GM12873 (cell line): Measurements from ENCODE around the gene PRSS48.

ENCODE experiments used
- CTCF ChIP-seq: IDR thresholded peaks from 2 replicates; pipeline ENCODE4 v1.5.1; 2012; ENCODE audit warnings: low read depth, mild to moderate bottlenecking, moderate library complexity, low read length, control low read depth; ENCODE audit not compliant: insufficient read depth; ENCODE audit errors: missing control alignments

The PRSS48 gene

DNA sequence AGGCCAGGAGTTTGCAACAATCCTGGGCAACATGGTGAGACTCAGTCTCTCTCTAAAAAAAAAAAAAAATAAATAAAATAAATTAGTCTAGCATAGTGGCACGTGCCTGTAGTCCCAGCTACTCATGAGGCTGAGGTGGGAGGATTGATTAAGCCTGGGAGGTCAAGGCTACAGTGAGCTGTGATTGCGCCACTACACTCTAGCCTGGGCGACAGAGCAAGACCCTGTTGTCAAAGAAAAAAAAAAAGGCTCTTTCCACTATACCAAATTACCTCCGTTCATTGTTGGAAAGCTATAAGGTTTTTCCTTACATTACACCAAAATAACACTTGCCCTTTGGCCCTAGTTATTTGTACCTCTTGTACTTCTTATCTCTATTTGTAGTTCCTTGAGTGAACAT lies 9.9 kb upstream of the PRSS48 start:
- TF ChIP-seq CTCF: no peak

DNA sequence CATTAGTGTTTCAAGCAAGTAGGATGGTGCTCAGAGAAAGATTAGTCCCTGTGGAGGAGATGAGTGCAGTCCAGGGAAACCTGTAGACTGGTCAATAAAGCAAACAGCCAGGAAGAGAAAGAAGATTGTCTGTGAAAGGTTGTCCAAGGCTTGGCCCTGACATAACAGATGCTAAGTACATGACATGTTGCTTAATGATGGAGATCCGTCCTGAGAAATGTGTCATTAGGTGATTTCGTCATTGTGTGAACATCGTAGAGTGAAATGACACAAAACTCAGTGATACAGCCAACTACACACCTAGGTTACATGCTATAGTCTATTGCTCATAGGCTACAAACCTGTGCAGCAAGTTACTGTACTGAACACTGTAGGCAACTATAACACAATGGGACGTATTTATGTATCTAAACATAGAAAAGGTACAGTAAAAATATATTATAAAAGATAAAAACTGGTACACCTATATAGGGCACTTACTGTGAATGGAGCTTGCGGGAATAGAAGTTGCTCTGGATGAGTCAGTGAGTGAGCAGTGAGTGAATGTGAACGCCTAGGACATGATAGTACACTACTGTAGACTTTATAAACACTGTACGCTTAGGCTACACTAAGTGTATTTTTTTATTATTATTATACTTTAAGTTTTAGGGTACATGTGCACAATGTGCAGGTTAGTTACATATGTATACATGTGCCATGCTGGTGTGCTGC lies 9.0 kb upstream of the PRSS48 start:
- TF ChIP-seq CTCF: no peak

GRCh38 chr4:151284534-151285245 lies 7.7 kb downstream of the PRSS48 start:
- no peak for TF ChIP-seq CTCF

GRCh38 chr4:151287409-151287808 lies 10.4 kb downstream of the PRSS48 start:
- no peak for TF ChIP-seq CTCF

GRCh38 chr4:151291485-151291884 lies 14.5 kb downstream of the PRSS48 start:
- TF ChIP-seq CTCF: no peak

DNA sequence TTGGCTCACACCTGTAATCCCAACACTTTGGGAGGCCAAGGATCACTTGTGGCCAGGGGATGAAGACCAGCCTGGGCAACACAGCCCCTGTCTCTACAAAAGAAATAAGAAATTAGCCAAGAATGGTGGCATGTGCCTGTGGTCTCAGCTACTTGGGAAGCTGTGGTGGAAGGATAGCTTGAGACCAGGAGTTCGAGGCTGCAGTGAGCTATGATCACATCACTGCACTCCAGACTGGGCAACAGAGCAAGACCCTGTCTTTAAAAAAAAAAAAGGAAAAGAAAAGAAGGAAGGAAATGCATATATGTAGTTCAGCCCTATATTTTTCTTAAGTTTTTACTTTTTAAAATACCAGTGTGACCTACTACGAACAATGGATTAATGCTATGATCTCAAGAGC lies 15.1 kb downstream of the PRSS48 start:
- no peak for TF ChIP-seq CTCF

GRCh38 chr4:151294833-151295496 lies 18.0 kb downstream of the PRSS48 start:
- TF ChIP-seq CTCF: no peak
